IPS-18c (cell line): ENCODE results near the gene SLC25A23.
"Not testable (repeated sequence)": the region's sequence is repeated elsewhere in the genome, so short reads cannot be mapped to it uniquely, and the experiment has no call there.

Experiments used
- H3K4me3 ChIP-seq: 2 replicates; pipeline ENCODE4 v1.7.0; 2013; ENCODE audit warnings: low read depth, mild to moderate bottlenecking, low read length, moderate library complexity; ENCODE audit not compliant: insufficient read depth
- H3K9me3 ChIP-seq: one replicate; pipeline ENCODE4 v1.6.1; 2013; ENCODE audit warnings: mild to moderate bottlenecking, low read length, moderate library complexity; ENCODE audit not compliant: control insufficient read depth, insufficient read depth

Gene SLC25A23

GRCh38 chr19:6459262-6460098 is at the start of gene SLC25A23:
Gene SLC25A23 (minus strand): TSS chr19:6459792. CDS start chr19:6459628, 164 bp downstream.
- H3K4me3 ChIP-seq: peak within 1 kb of the TSS; percentile 82

DNA sequence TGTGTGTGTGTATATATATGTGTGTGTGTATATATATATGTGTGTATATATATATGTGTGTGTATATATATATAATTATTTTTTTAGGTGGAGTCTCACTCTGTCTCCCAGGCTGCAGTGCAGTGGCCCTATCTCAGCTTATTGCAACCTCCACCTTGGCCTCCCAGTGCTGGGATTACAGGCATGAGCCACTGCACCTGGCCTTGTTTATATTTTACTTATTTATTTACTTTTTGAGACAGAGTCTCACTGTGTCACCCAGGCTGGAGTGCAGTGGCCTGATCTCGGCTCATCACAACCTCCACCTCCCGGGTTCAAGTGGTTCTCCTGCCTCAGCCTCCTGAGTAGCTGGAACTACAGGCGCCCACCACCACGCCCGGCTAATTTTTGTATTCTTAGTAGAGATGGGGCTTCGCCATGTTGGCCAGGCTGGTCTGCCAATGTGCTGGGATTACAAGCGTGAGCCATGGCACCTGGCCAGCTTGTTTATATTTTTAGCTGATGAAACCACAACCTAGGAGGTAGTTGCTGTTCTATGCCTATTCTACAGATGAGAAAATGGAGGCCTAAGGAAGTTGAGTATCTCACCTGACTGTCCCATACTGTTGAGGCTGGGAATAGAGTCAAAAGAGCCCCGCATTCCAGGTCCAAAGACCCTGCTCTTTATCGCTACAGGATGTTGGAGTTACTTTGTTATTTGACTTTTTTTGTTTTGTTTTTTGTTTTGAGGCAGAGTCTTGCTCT is 48.6 kb upstream of the SLC25A23 start:
- H3K4me3 ChIP-seq, H3K9me3 ChIP-seq: not testable (repeated sequence)

More at GRCh38 chr19:6459262-6460098, at the start of gene SLC25A23:
- H3K9me3 ChIP-seq: peaks cover 3% of the 10 kb centered on the region

DNA sequence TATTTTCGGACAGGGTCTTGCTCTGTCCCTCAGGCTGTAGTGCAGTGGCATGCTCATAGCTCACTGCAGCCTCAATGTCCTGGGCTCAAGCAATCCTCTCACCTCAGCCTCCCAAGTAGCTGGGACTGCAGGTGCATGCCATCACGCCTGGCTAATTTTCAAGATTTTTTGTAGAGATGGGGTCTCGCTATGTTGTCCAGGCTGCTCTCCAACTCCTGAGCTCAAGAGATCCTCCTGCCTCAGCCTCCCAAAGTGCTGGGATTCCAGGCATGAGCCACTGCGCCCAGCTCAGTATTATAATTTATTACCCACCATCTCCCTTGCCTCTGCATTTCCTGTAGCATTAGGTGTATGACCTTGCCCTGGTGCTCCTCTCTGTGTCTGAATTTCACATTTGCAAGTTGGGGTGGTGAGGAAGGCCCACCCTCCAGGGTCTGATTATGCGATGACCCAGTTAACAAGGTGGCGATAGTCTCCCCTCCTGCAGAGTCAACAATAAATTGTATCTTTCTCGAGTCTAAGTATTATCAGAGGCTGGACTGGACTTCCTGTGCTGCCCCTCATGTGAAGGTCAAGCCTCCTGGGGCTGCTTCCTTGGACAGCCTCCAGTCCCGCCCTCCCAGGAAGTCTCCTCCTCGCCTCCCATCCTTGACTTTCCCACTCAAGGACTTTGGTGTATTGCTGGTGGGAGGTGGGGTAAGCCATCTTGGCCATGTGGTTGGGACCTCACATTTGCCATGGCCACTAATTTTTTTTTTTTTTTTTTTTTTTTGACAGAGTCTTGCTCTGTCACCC is 44.0 kb upstream of the SLC25A23 start:
- H3K4me3 ChIP-seq: no peak overlapping the region
- no peaks in the 10 kb centered on the region for H3K9me3 ChIP-seq

DNA sequence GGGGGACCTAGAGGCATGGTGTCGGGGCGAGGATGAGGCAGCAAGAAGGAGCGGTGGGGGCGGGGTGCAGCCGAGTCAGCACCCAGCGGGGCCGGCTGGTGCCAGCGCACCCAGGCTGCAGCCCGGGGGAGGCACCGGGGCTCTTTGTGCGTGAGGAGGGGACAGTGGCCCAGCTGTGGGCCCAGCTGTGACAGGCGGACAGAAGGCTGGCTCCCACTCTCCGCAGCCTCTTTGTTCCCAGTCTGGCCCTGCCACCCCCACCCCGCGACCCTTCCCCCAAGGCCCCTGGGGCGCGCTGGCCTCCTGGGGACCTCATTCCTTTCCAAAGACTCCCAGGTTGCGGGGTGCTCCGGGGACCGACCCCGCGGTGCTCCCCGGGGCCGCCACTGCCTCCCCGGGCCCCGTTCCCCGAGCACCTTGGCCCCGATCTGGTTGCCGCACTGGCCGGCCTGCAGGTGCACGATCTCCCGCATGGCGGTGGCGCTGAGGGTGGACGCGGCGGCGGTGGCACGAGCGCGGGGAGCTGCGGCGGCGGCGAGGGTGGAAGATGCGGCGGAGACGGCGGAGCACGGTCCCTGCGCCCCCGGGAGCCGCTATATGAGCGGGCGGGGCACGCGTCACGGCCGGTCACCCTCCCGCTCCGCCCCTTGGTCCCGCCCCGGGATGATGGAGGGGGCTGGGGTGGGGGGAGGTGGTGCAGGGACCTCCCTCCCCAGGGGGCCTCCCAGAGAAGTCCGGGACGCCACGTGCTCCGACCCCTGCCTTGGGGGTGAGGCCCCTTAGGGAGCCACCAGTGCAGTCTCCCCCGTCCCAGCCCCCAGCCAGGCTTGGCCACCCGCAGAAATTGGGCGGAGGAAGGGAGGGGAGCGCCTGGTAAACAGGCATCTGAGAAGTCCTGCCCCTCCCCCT is 42.4 kb upstream of the SLC25A23 start, which contains the start of gene TUBB4A:
Gene TUBB4A, minus strand, starts transcription at position 570 of the 909 bp plus-strand sequence. Its CDS starts 97 bp downstream, at position 473.
- peak within 1 kb of the TSS; percentile 69 for H3K4me3 ChIP-seq
- no peaks in the 10 kb centered on the region for H3K9me3 ChIP-seq

GRCh38 chr19:6500837-6501739 is 41.5 kb upstream of the SLC25A23 start:
- H3K9me3 ChIP-seq: no peaks in the 10 kb centered on the region
- peak overlapping the region; percentile 69 for H3K4me3 ChIP-seq

GRCh38 chr19:6499052-6499790 is 39.6 kb upstream of the SLC25A23 start:
- Histone ChIP-seq H3K9me3 (no peaks in the 10 kb centered on the region), H3K4me3 (no peak overlapping the region)

DNA sequence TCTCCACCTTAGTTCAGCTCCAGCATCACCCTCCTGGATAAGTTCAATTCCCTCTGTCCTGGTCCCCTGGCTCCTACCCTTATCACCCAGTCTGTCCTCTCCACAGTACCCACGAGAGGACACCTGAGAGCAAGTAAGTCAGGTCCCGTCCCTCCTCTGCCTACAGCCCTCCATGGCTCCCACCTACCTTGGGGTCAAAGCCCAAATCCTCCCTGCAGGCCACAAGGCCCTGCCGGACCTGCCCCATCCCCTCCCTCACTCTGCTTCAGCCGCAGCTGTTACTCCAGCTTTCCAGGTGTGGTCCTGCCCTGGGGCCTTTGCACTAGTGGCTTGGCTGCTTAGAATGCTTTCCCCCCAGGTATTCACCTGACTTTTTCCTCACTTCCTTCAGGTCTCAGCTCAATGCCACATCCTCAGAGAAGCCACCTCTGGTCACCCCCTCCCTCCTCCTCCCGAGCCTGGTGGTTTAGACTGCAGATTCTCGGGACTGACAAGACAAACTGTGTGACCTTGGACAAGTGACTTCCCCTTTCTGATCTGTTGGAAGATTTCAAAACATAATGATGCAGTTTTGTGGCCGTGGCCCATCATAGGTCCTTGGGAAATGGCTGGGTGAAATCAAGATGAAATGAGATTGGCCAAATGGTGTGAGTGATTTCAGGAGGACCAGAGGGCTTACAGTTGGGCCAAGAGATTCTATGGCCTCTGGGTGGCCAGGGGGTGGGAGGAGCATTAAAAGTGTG is 38.9 kb upstream of the SLC25A23 start:
- H3K4me3 ChIP-seq: no peak overlapping the region
- no peaks in the 10 kb centered on the region for H3K9me3 ChIP-seq

GRCh38 chr19:6495947-6496346 is 36.4 kb upstream of the SLC25A23 start:
- no peaks in the 10 kb centered on the region for H3K9me3 ChIP-seq

DNA sequence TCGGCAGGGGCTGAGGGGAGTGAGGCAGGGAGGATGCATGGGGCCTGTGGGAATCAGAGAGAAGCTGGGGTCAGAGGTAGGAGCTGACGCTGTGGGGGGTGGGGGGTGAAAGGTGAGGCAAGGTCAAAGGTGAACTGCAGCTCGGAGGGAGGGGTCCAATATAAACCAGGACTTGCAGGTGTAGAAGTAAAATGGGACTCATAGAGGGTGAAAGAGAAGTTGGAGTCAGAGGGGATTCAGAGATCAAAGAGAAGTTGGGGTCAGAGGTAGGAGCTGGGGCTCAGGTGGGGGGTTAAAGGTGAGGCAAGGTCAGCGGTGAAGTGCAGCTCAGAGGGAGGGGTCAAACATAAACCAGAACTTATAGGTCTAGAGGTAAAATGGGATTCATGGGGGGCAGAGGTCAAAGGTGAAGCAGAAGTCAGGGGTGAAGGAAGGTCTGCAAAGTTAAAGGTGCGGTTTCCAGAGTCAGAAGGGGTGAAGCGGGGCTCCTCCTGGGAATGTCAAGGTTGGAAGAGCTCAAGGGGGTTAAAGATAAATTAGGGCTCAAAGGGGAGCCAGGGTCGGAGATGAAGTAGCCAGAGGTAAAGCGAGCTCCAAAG is 34.9 kb upstream of the SLC25A23 start:
- no peak overlapping the region for H3K4me3 ChIP-seq

More at GRCh38 chr19:6495947-6496346, 36.4 kb upstream of the SLC25A23 start:
- no peak overlapping the region for H3K4me3 ChIP-seq

DNA sequence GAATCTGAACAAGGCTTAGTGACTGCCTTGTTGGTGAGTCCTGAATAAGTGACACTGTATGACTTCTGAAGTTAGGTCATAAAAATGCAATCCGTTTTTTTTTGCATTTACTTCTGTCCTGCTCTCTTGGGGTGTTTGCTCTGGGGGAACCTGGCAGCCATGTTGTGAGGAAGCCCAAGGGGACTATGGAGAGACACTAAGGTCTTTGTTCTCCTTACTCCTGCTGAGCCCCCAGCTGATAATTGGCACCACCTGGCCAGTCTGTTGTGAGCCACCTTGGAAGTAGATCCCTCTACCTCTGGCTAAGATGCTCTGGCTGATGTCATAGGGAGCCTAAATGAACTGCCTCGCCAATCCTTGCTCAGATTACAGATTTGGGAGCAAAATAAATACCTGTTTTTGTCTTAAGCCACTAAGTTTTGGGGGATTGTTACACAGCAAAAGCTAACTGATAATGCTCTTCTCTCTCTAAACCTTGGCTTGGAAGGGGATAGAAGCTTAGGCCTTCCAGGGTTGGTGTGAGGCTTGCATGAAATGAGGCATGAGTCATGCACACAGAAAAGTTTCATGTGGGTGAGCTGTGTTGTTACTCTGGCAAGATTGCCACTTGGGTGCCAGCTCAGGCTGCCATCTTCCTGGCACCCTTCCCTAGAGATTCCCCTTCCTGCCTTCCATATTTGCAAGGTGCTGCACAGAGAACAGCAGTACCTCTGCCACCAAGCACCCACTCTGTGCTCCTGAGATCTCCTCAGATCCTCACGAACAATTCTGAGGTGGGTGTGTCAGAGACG is 32.4 kb upstream of the SLC25A23 start:
- Histone ChIP-seq H3K4me3 (no peak overlapping the region), H3K9me3 (no peaks in the 10 kb centered on the region)

More for the DNA sequence above, 34.9 kb upstream of the SLC25A23 start:
- no peaks in the 10 kb centered on the region for H3K9me3 ChIP-seq

DNA sequence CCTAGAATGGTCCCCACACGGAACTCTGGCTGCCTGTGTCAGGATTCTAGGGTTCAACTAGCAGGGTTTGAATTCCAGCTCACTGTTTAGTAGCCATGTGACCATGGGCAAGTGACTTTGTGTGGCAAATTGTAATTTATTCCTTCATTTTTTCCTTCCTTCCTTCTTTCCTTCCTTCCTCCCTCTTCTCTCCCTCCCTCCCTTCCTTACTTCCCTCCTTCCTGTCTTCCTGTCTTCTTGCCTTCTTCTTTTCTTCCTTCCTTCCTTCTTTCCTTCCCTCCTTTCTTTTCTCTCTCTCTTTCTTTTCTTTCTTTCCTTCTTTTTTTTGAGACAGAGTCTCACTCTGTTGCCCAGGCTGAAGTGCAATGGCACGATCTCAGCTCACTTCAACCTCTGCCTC is 30.5 kb upstream of the SLC25A23 start:
- Histone ChIP-seq H3K9me3 (no peaks in the 10 kb centered on the region), H3K4me3 (no peak overlapping the region)

DNA sequence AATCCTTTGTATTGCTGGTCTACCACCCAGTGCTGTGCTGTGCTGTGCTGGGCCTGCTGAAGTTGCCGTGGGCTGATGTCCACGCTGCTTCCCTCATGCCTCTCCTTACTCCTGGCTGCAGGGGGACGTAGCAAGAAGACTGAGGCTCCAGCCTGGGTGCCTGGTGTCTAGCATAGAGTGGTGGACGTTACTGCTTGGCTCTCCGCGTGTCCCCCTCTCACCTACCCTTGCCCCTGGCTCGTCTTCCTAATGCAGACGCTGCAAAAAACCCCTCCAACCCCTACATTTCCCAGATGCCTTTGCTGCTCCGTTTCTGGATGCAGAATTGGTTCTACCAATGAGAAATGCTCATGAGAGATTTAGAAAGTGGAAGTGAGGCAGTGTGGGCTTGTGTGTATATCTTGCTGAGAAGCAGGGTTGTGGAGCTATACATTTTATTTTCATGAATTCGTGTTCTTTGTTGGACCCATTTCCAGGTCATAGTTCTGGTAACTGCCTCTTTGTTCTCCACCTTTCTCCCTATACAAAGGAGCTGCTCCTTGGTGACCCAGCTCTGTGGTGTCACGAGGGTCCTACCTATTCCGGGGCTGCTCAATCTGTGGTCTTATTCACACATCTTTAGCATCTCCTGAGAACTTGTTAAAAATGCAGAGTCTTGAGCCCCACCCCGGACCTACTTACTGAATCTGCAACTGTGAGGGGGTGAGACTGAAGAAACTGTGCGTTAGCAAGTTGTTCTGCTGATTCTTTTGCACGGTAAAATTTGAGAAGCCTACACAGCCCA is 29.9 kb upstream of the SLC25A23 start:
- Histone ChIP-seq H3K4me3 (no peak overlapping the region), H3K9me3 (no peaks in the 10 kb centered on the region)

GRCh38 chr19:6484831-6485230 is 25.2 kb upstream of the SLC25A23 start:
- no peak overlapping the region for H3K4me3 ChIP-seq
- H3K9me3 ChIP-seq: no peaks in the 10 kb centered on the region
